Effector memory CD8-positive, alpha-beta T cell (primary cell): Measurements from ENCODE around the gene ASCC2.
"Not testable (repeated sequence)": the region's sequence is repeated elsewhere in the genome, so short reads cannot be mapped to it uniquely, and the experiment has no call there.

Source experiments
- ATAC-seq: fragments of 150-1000 bp; cut with Tn5 transposase; replicated peaks from 2 replicates; pipeline ENCODE4 v1.10.0; 2021; ENCODE audit warnings: mild to moderate bottlenecking, moderate library complexity
- DNase-seq, 3 experiments: peaks; one replicate each; pipeline ENCODE4 v3.0.0; 2021
- H3K27ac Mint-ChIP-seq, 2 donors: one replicate each; pipeline ENCODE4 v1.8.0; 2022; ENCODE audit warnings: mild to moderate bottlenecking in 2 of 2, mixed read lengths in 2 of 2, moderate library complexity in 2 of 2
- H3K27me3 Mint-ChIP-seq, 2 donors: one replicate each; pipeline ENCODE4 v1.8.0; 2022; ENCODE audit warnings: mixed read lengths in 2 of 2
- H3K36me3 Mint-ChIP-seq: one replicate; pipeline ENCODE4 v1.8.0; 2022; ENCODE audit warnings: mild to moderate bottlenecking, moderate library complexity, mixed read lengths; ENCODE audit not compliant: insufficient read depth
- H3K4me1 Mint-ChIP-seq, 2 donors: one replicate each; pipeline ENCODE4 v1.8.0; 2022; ENCODE audit warnings: low read depth in 2 of 2, mixed read lengths in 2 of 2
- H3K4me3 Mint-ChIP-seq, 2 donors: one replicate each; pipeline ENCODE4 v1.8.0; 2022; ENCODE audit warnings: mild to moderate bottlenecking in 2 of 2, mixed read lengths in 2 of 2, moderate library complexity in 2 of 2
- H3K9me3 Mint-ChIP-seq, 2 donors: one replicate each; pipeline ENCODE4 v1.8.0; 2022; ENCODE audit warnings: mixed read lengths in 2 of 2

ASCC2 gene

DNA sequence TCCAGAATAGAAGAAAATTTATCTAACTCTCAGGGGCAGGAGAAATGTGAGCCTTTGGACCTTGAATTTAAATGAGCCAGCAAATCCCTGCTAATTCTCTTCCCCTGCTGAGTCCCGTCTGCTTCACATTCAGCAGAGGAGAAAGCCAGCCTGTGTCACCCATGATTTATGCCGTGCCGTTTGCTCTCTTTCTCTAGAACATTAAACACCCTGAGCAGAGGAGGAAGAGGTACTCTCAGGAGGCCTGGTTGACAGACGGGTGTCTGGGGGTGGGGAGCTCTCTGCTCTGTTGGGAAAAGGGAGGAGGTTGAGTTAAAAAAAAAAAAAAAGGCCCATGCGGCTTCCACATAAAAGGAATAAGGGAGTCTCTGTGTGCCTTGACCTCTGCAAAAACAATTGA is 33.6 kb upstream of the ASCC2 start:
- DNase-seq (no peak), ATAC-seq (no peak)
- Mint-ChIP-seq H3K4me3 (no peak overlapping the region), H3K27me3 (peaks cover 12 to 14% of the 10 kb centered on the region in 2 donors), H3K27ac (no peak overlapping the region), H3K36me3 (no peaks in the 10 kb centered on the region), H3K9me3 (no peaks in the 10 kb centered on the region), H3K4me1 (no peaks in the 10 kb centered on the region)

DNA sequence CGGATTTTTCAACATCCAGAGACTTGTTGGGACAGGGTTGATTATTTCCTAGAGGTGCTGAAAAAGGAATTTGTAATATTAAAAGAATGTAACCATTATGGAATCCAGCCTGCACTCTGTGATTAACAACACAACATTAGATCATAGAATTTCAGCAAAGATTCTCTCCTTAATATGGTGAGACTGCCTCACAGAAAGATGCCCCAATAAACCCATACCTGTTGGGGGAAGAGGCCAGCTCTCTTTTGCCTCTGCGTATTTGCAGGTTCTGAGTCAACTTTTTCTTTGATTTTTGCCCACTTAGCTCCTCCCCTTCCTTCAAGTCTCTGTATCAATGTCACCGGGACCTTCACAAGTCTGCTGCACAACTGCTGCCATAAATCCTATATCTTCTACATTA is 32.5 kb upstream of the ASCC2 start:
- Mint-ChIP-seq H3K4me3 (no peak overlapping the region), H3K4me1 (no peaks in the 10 kb centered on the region), H3K27me3 (peaks cover 12 to 14% of the 10 kb centered on the region in 2 donors), H3K36me3 (no peaks in the 10 kb centered on the region), H3K9me3 (no peaks in the 10 kb centered on the region), H3K27ac (no peak overlapping the region)
- DNase-seq (no peak), ATAC-seq (no peak)

DNA sequence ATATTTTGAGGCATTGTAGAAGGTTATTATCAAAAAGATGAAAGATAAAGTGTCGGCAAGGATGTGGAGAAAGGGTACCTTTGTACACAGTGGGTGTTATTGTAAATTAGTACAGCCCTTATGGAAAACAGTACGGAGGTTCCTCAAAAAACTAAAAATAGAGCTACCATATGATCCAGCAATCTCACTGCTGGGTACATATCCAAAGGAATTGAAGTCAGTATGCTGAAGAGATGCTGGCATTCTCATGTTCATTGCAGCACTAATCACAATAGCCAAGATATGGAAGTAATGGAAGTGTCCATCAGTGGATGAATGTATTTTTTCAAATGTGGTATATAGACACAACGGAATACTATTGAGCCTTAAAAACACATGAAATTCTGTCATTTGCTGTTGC is 29.8 kb upstream of the ASCC2 start:
- ATAC-seq (no peak), DNase-seq (no peak)
- Mint-ChIP-seq H3K9me3 (no peaks in the 10 kb centered on the region), H3K4me1 (no peaks in the 10 kb centered on the region), H3K27ac (no peak overlapping the region), H3K27me3 (peaks cover 12 to 14% of the 10 kb centered on the region in 2 donors), H3K4me3 (no peak overlapping the region), H3K36me3 (no peaks in the 10 kb centered on the region)

DNA sequence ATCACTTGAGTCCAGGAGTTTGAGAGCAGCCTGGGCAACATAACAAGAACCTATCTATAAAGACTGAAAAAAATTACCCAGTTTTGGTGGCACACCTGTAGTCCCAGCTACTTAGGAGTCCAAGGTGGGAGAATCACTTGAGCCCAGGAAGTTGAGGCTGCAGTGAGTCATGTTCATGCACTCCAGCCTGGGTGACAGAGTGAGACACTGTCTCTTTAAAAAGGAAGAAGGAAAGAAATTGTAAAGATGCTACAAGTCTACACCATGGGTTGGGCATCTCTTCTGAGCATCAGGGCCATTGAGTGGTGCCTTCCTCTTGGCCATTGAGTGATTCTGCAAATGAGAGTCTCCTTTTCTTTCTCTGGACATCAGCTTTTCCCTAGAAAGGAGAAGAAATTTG is 29.2 kb upstream of the ASCC2 start:
- Mint-ChIP-seq H3K27ac (no peak overlapping the region), H3K9me3 (no peaks in the 10 kb centered on the region), H3K4me1 (no peaks in the 10 kb centered on the region), H3K4me3 (no peak overlapping the region), H3K36me3 (no peaks in the 10 kb centered on the region), H3K27me3 (peaks cover 12 to 14% of the 10 kb centered on the region in 2 donors)
- ATAC-seq, result no peak
- DNase-seq, result no peak

DNA sequence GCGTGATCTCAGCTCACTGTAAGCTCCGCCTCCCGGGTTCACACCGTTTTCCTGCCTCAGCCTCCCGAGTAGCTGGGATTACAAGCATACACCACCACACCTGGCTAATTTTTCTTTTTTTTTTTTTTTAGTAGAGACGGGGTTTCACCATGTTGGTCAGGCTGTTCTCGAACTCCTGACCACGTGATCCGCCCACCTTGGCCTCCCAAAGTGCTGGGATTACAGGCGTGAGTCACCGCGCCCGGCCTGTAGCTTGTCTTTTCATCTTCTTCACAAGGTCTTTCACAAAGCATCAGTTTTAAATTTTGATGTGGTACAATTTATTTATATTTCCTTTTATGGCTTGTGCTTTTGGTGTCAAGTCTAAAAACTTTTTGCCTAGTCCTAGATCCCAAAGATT is 27.5 kb upstream of the ASCC2 start:
- H3K9me3 Mint-ChIP-seq, H3K4me3 Mint-ChIP-seq, H3K4me1 Mint-ChIP-seq, ATAC-seq, H3K27ac Mint-ChIP-seq, DNase-seq, H3K36me3 Mint-ChIP-seq: not testable (repeated sequence)
- peaks cover 12 to 14% of the 10 kb centered on the region in 2 donors for H3K27me3 Mint-ChIP-seq

DNA sequence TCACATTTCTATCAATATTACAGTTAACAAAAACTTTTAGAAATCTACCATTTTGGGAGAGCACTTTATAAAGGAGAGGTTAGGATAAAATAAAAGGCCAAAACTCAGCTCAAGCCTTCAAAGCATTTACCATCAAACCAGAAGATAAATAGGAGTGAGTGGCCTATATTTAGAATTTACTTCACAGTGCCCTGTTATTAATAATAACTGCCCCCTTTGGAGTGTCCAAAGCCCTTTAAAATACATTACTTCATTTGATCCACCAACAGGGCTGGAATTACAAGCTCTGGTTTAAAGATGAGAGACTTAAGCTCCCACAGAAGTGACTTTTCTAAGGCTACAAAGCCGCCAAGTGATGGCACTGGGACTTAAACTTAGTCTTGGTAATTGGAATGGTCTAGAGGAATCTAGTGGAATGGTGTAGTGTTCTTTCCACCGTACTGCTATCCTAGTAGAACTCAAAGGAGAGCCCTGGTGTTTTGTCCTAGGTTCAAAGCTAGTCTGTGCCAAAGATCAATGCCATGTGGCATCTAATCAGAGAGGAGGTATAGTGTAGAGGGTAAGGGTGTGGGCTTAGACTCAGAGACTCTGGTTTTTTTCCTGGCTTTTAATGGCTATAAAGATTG is 23.7 kb upstream of the ASCC2 start:
- Mint-ChIP-seq H3K9me3 (no peaks in the 10 kb centered on the region), H3K4me1 (no peaks in the 10 kb centered on the region), H3K27ac (no peak overlapping the region), H3K27me3 (no peaks in the 10 kb centered on the region), H3K4me3 (no peak overlapping the region), H3K36me3 (no peaks in the 10 kb centered on the region)
- ATAC-seq, result no peak
- no peak for DNase-seq

DNA sequence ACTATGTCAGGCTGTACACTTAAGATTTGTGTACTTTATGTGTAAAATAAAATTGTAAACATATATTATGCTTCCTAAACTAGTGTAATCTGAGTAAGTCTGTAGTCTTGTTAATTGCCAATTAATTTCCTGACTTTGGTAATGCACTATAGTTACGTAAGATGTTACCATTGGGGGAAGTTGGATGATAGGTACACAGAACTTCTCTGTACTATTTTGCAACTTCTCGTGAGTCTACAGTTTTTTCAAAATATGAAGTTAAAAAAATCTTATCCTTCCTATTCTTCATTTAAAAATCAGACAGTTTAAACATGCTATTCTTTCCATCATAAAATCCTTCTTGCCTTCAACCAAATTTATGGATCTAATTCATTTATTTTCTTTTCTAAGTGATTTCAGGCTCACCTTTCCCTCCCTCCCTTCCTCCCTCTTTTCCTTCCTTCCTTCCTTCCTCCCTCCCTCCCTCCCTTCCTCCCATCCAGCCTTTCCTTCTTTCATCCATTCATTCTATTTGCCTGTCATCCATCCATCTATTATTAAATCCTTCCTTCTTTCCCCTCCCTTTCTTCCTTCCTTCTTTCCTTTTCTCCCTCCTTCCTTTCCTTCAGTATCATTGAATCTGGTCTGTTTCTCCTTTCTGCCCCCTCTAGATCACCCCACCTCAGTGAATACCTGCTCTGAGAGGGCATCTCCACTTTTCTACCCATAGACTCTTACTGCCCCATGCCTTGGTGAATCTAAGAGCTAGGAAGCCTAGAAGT is 22.1 kb upstream of the ASCC2 start:
- Mint-ChIP-seq H3K27me3 (no peaks in the 10 kb centered on the region), H3K9me3 (no peaks in the 10 kb centered on the region), H3K4me1 (no peaks in the 10 kb centered on the region), H3K27ac (no peak overlapping the region), H3K36me3 (no peaks in the 10 kb centered on the region), H3K4me3 (no peak overlapping the region)
- no peak for ATAC-seq
- DNase-seq, result no peak

DNA sequence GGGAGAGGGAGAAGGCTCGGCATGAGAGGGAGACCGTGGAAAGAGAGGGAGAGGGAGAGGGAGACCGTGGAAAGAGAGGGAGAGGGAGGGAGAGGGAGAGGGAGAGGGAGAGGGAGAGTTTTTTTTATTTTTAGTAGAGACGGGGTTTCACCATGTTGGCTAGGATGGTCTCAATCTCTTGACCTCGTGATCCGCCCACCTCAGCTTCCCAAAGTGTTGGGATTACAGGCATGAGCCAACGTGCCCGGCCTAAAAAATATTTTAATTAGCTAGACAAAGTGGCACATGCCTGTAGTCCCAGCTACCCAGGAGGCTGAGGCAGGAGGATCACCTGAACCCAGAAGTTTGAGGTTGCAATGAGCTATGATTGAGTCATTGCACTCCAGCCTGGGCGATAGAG is 21.0 kb upstream of the ASCC2 start:
- H3K4me1 Mint-ChIP-seq, H3K27ac Mint-ChIP-seq, H3K9me3 Mint-ChIP-seq, DNase-seq, H3K36me3 Mint-ChIP-seq, H3K27me3 Mint-ChIP-seq, H3K4me3 Mint-ChIP-seq, ATAC-seq: not testable (repeated sequence)

DNA sequence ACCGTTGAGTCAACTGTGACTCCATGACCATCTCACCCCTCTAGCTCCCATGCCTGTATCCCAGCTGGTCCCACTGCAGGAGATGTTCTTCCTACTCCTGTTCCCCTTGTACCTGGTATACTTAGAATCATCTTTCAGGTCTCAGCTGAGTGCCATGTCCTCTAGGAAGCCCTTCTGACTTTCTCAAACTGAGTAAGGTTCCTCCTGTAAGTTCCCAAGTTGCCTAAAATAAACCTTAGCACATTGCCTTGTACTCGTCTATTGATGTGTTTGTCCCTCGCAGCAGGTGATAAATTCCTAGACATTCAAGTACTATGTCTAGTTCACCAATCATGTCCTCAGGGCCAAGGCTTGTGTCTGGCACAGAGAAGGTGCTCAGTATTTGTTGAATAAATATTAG is 18.4 kb upstream of the ASCC2 start:
- no peak for ATAC-seq
- H3K27ac Mint-ChIP-seq, result no peak overlapping the region
- DNase-seq, result no peak
- H3K36me3 Mint-ChIP-seq, result no peaks in the 10 kb centered on the region
- no peaks in the 10 kb centered on the region for H3K9me3 Mint-ChIP-seq
- H3K4me3 Mint-ChIP-seq, result no peak overlapping the region
- H3K4me1 Mint-ChIP-seq, result no peaks in the 10 kb centered on the region
- H3K27me3 Mint-ChIP-seq, result peaks cover 0 to 5% of the 10 kb centered on the region in 2 donors

DNA sequence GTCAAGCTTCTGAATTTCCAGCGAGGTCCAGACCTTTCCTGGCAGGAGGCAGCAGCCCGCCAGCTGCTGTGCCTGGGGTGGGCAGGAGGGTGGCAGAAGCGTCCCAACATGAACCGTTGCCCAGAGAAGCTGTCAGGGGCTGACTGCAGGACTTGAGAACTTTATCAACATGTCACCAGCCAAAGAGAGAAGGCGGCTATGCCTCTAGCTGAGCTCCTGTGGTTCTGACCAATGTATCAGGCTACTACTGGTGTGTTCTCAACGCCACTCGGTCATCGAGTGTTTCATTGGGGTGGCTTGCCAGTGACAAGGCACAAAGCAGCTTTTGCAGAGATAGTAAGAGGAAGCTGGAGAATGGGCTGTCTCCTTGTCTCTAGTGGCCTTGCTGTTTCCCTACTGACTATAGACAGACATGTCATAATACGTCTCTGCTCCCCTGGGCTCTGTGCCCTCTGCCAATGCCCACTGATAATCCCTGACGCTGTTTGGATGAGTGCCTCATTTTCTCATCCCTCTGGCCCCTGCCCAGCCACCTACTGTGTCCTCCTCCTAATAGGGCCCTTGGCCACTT is 17.6 kb upstream of the ASCC2 start:
- peaks cover 0 to 5% of the 10 kb centered on the region in 2 donors for H3K27me3 Mint-ChIP-seq
- no peak overlapping the region for H3K4me3 Mint-ChIP-seq
- no peak overlapping the region for H3K27ac Mint-ChIP-seq
- no peaks in the 10 kb centered on the region for H3K4me1 Mint-ChIP-seq
- no peaks in the 10 kb centered on the region for H3K9me3 Mint-ChIP-seq
- DNase-seq (no peak), ATAC-seq (no peak)
- H3K36me3 Mint-ChIP-seq, result no peaks in the 10 kb centered on the region

DNA sequence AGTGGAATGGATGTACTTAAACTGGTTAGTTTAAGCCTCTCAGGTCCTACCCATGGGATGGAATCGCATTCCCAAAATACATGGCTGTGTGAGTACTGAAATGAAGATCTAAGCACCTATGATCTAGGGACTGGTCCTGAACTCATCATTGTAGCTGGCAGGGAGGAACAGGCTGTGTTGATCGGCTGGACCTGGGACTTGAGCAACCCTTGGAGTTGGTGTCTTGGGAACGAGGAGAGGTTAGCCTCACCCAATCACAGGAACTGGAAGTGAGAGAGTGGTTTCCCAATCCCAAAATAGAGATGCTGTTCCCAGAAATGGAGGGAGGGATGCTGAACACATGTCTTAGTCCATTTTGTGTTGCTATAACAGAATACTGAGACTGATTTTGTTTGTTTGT is 16.4 kb upstream of the ASCC2 start:
- no peak overlapping the region for H3K27ac Mint-ChIP-seq

DNA sequence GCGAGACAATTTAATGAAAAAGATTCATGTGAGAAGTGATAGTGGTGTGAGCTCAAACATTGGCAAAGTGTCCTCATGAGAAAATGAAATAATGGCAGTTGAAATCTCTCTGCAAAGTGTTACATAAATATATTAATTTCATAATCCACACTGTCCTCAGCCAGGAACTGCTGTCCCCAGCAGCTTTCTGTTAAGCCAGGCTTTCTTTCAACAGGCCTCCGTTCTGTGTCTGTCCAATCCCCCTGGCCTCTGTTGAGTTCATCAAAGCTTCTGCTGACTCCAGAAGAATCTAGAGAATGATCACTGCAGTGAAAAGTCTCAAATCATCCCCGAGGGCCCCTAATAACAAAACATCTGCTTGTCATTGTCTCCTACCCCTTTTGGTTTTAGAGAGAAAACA is 10.0 kb upstream of the ASCC2 start:
- H3K36me3 Mint-ChIP-seq, result no peaks in the 10 kb centered on the region
- ATAC-seq (no peak), DNase-seq (no peak)
- no peaks in the 10 kb centered on the region for H3K27me3 Mint-ChIP-seq
- no peak overlapping the region for H3K27ac Mint-ChIP-seq
- no peaks in the 10 kb centered on the region for H3K4me1 Mint-ChIP-seq
- no peak overlapping the region for H3K4me3 Mint-ChIP-seq
- H3K9me3 Mint-ChIP-seq, result no peaks in the 10 kb centered on the region

More for the DNA sequence above, 16.4 kb upstream of the ASCC2 start:
- no peak for DNase-seq
- H3K4me3 Mint-ChIP-seq, result no peak overlapping the region
- H3K36me3 Mint-ChIP-seq, result no peaks in the 10 kb centered on the region
- H3K4me1 Mint-ChIP-seq, result no peaks in the 10 kb centered on the region
- ATAC-seq, result no peak
- peaks cover 0 to 5% of the 10 kb centered on the region in 2 donors for H3K27me3 Mint-ChIP-seq
- H3K9me3 Mint-ChIP-seq, result no peaks in the 10 kb centered on the region

DNA sequence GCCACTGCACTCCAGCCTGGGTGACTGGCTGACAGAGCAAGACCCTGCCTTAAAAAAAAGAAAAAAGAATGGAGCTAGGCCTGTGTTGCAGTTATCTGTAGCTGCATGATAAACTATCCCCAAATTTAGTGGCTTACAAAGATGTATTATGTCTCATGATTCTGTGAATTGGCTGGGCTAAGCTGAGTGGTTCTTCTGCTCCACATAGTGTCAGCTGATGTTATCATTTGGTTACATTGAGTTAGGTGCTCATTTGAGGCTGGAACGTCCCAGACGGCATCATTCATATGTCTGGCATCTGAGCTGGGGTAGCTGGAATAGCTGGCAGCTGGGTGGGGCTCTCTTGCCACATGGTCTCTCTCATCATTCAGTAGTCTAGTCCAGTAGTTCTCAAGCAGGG is 8.2 kb upstream of the ASCC2 start:
- DNase-seq, result no peak
- Mint-ChIP-seq H3K9me3 (no peaks in the 10 kb centered on the region), H3K4me1 (no peaks in the 10 kb centered on the region), H3K36me3 (peaks cover 4% of the 10 kb centered on the region), H3K4me3 (no peak overlapping the region), H3K27ac (no peak overlapping the region), H3K27me3 (no peaks in the 10 kb centered on the region)
- no peak for ATAC-seq

DNA sequence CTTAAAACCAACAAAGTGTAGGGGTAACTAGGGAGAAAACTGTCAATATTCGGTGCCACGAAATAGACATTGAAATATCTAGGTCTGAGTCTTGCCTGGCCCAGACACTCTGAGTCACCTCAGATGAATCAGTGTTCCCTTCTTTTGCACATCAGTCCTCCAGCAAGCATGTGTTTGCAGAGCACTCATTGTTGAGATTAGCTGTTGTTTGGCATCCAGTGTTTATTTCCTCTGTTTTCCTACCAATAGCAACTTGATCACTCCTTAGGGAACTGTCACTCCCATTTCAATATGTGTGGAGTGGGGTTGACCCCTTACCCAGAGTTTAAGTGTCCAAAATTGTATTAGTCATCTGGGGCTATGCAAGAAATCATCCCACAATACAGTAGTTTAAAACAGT is 4.7 kb upstream of the ASCC2 start:
- H3K27ac Mint-ChIP-seq, result no peak overlapping the region
- peaks cover 4 to 10% of the 10 kb centered on the region in 2 donors for H3K4me1 Mint-ChIP-seq
- H3K27me3 Mint-ChIP-seq, result no peaks in the 10 kb centered on the region
- H3K4me3 Mint-ChIP-seq, result no peak overlapping the region
- peaks cover 10% of the 10 kb centered on the region for H3K36me3 Mint-ChIP-seq
- H3K9me3 Mint-ChIP-seq, result no peaks in the 10 kb centered on the region
- no peak for ATAC-seq
- no peak for DNase-seq
